Measurements from ENCODE around the gene CLDN14. TPM values are rescaled to one million over a fixed set of nuclear protein-coding genes. Genes with fewer than 3 reads are reported as not detected.

The CLDN14 gene
- total and polyA plus RNA-seq, 2 donors (not counting 1 experiment from before 2014, with no cell fraction given): 0.39 TPM; not detected in 1

- H3K36me3 ChIP-seq (replicated peaks in 1 of 2; ENCODE audit: control extremely low read depth in 1 of 2, control insufficient read depth in 1 of 2, extremely low read depth in 1 of 2, insufficient read depth in 2 of 2, low read length in 1 of 2): no peaks in the 10 kb centered on the region
- H3K27ac ChIP-seq (ENCODE audit: low read length in 2 of 2): no peak overlapping the region
- H3K27me3 ChIP-seq (replicated peaks in 1 of 4; ENCODE audit: control extremely low read depth in 1 of 4, control insufficient read depth in 3 of 4, insufficient read depth in 4 of 4, low read length in 3 of 4): peaks cover 0 to 4% (median 0%) of the 10 kb centered on the region in 4 experiments
- POLR2A ChIA-PET: no interaction called here
- WGBS (ENCODE audit: insufficient coverage): 92% methylated on average over 8 of the region's 14 CpGs
- Mint-ChIP-seq H3K4me3 (no peak overlapping the region), H3K27ac (no peak overlapping the region), H3K4me1 (peaks cover 7% of the 10 kb centered on the region), H3K9me3 (ENCODE audit: insufficient read depth) (peaks cover 9% of the 10 kb centered on the region), H3K27me3 (peaks cover 6% of the 10 kb centered on the region)
- intact Hi-C loops (cut with micrococcal nuclease): no loop called here
- H3K4me2 ChIP-seq (replicated peaks; ENCODE audit: low read depth, low read length, poor library complexity, severe bottlenecking): no peak overlapping the region
- CTCF ChIA-PET: no interaction called here
- DNase-seq: no peak
- H3K9ac ChIP-seq (ENCODE audit: low read length): no peak overlapping the region
- no peak for ATAC-seq (ENCODE audit: low read depth)
- peaks cover 0 to 19% (median 0%) of the 10 kb centered on the region in 3 donors for H3K9me3 ChIP-seq (ENCODE audit: control extremely low read depth in 1 of 3, control insufficient read depth in 2 of 3, insufficient read depth in 1 of 3, low read length in 2 of 3)
- no peak overlapping the region for H2AFZ ChIP-seq (ENCODE audit: insufficient read depth, low read depth, low read length, poor library complexity, severe bottlenecking)
- no peaks in the 10 kb centered on the region for H3K4me1 ChIP-seq (ENCODE audit: control insufficient read depth in 2 of 2, insufficient read depth in 2 of 2, low read length in 2 of 2)
- H3K79me2 ChIP-seq (ENCODE audit: control insufficient read depth, insufficient read depth, low read length): no peaks in the 10 kb centered on the region
- H4K20me1 ChIP-seq (ENCODE audit: control insufficient read depth, insufficient read depth, low read length, poor library complexity, severe bottlenecking): no peaks in the 10 kb centered on the region
- TF ChIP-seq CTCF (IDR thresholded peaks at IDR 0.05) (no peak), EZH2 (IDR thresholded peaks at IDR 0.05; ENCODE audit: borderline replicate concordance, insufficient read depth, low read depth, low read length, poor library complexity, severe bottlenecking) (no peak)
- no peak overlapping the region for H3K4me3 ChIP-seq (ENCODE audit: control extremely low read depth in 1 of 5, extremely low read depth in 1 of 5, insufficient read depth in 1 of 5, low read depth in 2 of 5, low read length in 4 of 5)
Measured at GRCh38 chr21:36522219-36522808, 42.4 kb upstream of the CLDN14 start.

DNA sequence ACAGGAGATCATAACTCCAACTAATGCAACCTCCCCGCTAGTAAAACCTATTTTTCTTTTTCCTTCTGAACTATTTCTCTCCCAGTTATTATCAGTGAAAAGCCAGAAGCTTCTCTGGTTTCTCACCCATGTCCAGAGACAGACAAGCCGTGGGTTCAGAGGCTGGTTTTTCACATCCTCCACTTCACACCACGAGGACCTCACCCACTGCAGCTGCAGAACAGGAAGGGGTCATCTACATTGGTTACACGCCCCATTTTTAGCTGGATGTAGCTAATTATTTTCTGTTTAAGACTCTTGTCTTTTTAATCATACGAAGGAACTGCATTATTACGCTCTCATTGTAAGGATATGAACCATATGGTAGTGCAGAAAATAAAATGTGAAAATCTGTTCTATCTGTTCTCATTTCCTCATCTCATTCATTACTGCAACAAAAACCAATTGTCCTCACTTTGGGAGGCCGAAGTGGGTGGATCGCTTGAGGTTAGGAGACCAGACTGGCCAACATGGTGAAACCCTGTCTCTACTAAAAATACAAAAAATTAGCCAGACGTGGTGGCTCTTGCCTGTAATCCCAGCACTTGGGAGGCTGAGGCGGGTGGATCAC lies 39.1 kb upstream of the CLDN14 start:
- peaks cover 0 to 16% (median 0%) of the 10 kb centered on the region in 3 donors for H3K9me3 ChIP-seq (ENCODE audit: control extremely low read depth in 1 of 3, control insufficient read depth in 2 of 3, insufficient read depth in 1 of 3, low read length in 2 of 3)
- ATAC-seq (ENCODE audit: low read depth) (no peak), DNase-seq (no peak)
- intact Hi-C loops (cut with micrococcal nuclease): no loop called here
- peaks cover 0 to 3% (median 0%) of the 10 kb centered on the region in 4 experiments for H3K27me3 ChIP-seq (replicated peaks in 1 of 4; ENCODE audit: control extremely low read depth in 1 of 4, control insufficient read depth in 3 of 4, insufficient read depth in 4 of 4, low read length in 3 of 4)
- no peak overlapping the region for H2AFZ ChIP-seq (ENCODE audit: insufficient read depth, low read depth, low read length, poor library complexity, severe bottlenecking)
- ChIA-PET CTCF (no interaction called here), POLR2A (no interaction called here)
- H3K9ac ChIP-seq (ENCODE audit: low read length): no peak overlapping the region
- peaks cover 0 to 16% of the 10 kb centered on the region in 2 donors for H3K4me1 ChIP-seq (ENCODE audit: control insufficient read depth in 2 of 2, insufficient read depth in 2 of 2, low read length in 2 of 2)
- no peaks in the 10 kb centered on the region for H4K20me1 ChIP-seq (ENCODE audit: control insufficient read depth, insufficient read depth, low read length, poor library complexity, severe bottlenecking)
- H3K27ac ChIP-seq (ENCODE audit: low read length in 2 of 2): no peak overlapping the region
- no peak overlapping the region for H3K4me3 ChIP-seq (ENCODE audit: control extremely low read depth in 1 of 5, extremely low read depth in 1 of 5, insufficient read depth in 1 of 5, low read depth in 2 of 5, low read length in 4 of 5)
- no peaks in the 10 kb centered on the region for H3K79me2 ChIP-seq (ENCODE audit: control insufficient read depth, insufficient read depth, low read length)
- Mint-ChIP-seq H3K4me3 (no peak overlapping the region), H3K9me3 (ENCODE audit: insufficient read depth) (peaks cover 9% of the 10 kb centered on the region), H3K27me3 (peaks cover 12% of the 10 kb centered on the region), H3K27ac (no peak overlapping the region), H3K4me1 (peaks cover 17% of the 10 kb centered on the region)
- TF ChIP-seq CTCF (IDR thresholded peaks at IDR 0.05) (no peak), EZH2 (IDR thresholded peaks at IDR 0.05; ENCODE audit: borderline replicate concordance, insufficient read depth, low read depth, low read length, poor library complexity, severe bottlenecking) (no peak)
- no peaks in the 10 kb centered on the region for H3K36me3 ChIP-seq (replicated peaks in 1 of 2; ENCODE audit: control extremely low read depth in 1 of 2, control insufficient read depth in 1 of 2, extremely low read depth in 1 of 2, insufficient read depth in 2 of 2, low read length in 1 of 2)
- no peak overlapping the region for H3K4me2 ChIP-seq (replicated peaks; ENCODE audit: low read depth, low read length, poor library complexity, severe bottlenecking)
- 72% methylated on average over 5 of the region's 10 CpGs for WGBS (ENCODE audit: insufficient coverage)
